Measurements from ENCODE around the gene SDF2L1. TPM values are rescaled to one million over a fixed set of nuclear protein-coding genes. Genes with fewer than 3 reads are reported as not detected.

The SDF2L1 gene
- total RNA-seq, 1 experiment from 2014 or later = 87.0 TPM

DNA sequence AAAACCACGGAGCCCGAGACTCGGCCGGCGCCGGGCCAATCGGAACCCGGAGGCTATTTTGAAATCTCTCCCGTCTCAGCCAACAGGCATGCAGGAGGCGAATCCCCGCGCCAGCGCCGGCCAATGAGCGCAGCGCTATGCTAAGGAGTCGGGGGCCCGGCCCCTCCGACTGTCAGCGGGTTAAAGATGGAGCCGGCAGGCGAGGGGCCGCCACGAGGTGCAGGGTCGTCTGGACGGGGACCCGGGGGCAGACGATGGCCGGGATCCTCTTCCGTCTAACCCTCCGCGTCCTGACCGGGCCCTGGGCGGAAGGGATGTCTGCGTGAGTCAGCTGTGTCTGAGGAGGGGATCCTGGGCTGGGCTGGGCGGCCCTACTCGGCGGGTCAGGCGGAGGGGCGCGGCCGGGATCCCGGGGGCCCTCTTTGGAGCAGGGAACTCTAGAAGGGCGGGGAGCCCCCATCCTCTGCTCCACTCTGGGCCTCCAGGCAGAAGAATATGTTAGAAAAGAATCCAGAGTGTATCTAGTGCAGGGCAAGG lies 10.0 kb downstream of the SDF2L1 start:
- peak; percentile 92 for DNase-seq
- intact Hi-C loops (cut with micrococcal nuclease; ENCODE audit: unreplicated experiment) = no loop called here
- CTCF ChIA-PET = interaction anchor here (0.6 to 1.9 kb wide), 3 partner anchors 10 to 95 kb away, joined by 3 to 12 read pairs (median 3); partner anchors contain the start of gene SDF2L1
- BruUV-seq (replicated peaks) = no TSS peak
- H3K27ac Mint-ChIP-seq (ENCODE audit: unreplicated experiment) = peak overlapping the region; percentile 91
- H3K9me3 Mint-ChIP-seq (ENCODE audit: low read depth, unreplicated experiment) = no peaks in the 10 kb centered on the region
- peaks cover 74% of the 10 kb centered on the region for H3K36me3 Mint-ChIP-seq (ENCODE audit: insufficient read depth, unreplicated experiment)
- peak overlapping the region; percentile 98 for H3K4me3 Mint-ChIP-seq (ENCODE audit: low read depth, unreplicated experiment)
- peaks cover 26% of the 10 kb centered on the region for H3K4me1 Mint-ChIP-seq (ENCODE audit: low read depth, unreplicated experiment)
- H3K27me3 Mint-ChIP-seq (ENCODE audit: unreplicated experiment) = no peaks in the 10 kb centered on the region
- TF ChIP-seq, protein P1, sequence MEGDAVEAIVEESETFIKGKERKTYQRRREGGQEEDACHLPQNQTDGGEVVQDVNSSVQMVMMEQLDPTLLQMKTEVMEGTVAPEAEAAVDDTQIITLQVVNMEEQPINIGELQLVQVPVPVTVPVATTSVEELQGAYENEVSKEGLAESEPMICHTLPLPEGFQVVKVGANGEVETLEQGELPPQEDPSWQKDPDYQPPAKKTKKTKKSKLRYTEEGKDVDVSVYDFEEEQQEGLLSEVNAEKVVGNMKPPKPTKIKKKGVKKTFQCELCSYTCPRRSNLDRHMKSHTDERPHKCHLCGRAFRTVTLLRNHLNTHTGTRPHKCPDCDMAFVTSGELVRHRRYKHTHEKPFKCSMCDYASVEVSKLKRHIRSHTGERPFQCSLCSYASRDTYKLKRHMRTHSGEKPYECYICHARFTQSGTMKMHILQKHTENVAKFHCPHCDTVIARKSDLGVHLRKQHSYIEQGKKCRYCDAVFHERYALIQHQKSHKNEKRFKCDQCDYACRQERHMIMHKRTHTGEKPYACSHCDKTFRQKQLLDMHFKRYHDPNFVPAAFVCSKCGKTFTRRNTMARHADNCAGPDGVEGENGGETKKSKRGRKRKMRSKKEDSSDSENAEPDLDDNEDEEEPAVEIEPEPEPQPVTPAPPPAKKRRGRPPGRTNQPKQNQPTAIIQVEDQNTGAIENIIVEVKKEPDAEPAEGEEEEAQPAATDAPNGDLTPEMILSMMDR (IDR thresholded peaks at IDR 0.05; ENCODE audit: unreplicated experiment) = no peak

DNA sequence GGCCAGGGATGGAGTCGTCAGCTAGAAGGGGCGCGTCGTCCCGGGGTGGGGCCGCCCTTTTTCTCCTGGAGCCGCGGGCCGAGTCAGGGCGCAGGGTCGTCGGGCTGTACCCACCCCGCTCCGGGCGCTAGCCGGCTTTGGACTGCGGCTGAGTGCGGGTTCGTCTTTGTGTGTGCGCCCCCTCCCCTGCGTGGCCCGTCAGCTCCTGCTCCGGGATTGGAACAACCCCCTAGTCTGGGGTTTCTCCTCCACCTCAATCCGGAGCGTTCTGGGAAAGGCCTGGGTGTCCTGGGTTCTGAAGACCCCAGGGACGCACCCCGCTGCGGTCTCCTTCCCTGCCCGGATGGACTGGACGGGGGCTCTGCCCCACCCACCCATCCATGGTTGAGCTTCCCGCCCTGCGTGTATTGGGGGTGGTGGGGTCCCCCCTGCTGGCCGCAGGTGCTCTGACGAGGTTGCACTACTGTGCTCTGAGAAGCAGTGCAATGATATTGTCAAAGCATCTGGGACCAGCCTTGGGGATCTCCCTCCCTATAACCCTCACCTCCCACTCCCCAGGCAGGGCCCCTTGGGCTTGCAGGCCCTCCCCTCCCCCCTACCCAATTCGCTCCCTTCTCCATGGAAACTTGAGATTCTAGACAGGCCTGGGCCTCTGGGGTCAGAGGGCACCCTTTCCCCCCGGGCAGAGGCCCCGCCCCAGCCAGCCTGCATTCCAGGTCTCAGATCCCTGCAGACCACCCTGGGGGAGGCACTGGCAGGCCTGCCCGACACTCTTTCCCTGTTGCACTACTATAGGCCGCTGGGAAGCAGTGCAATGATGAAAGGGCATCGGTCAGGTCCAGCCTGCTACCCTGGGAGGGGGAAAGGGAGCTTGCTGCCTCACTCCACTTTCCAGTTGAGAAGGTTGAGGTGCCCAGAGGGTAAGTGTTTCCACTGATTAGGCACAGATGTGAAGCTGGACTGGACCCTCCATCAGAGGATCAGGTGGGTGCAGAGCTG lies 10.7 kb downstream of the SDF2L1 start:
- Mint-ChIP-seq H3K27ac (ENCODE audit: unreplicated experiment) (peak overlapping the region; percentile 91), H3K27me3 (ENCODE audit: unreplicated experiment) (no peaks in the 10 kb centered on the region), H3K36me3 (ENCODE audit: insufficient read depth, unreplicated experiment) (peaks cover 74% of the 10 kb centered on the region), H3K4me1 (ENCODE audit: low read depth, unreplicated experiment) (peaks cover 28% of the 10 kb centered on the region), H3K9me3 (ENCODE audit: low read depth, unreplicated experiment) (no peaks in the 10 kb centered on the region), H3K4me3 (ENCODE audit: low read depth, unreplicated experiment) (peak overlapping the region; percentile 98)
- TF ChIP-seq, protein P1 (IDR thresholded peaks at IDR 0.05; ENCODE audit: unreplicated experiment) = no peak
- BruUV-seq (replicated peaks) = no TSS peak
- intact Hi-C loops (cut with micrococcal nuclease; ENCODE audit: unreplicated experiment) = no loop called here
- DNase-seq = no peak
- CTCF ChIA-PET = interaction anchor here (0.6 to 1.9 kb wide), 4 partner anchors 11 to 96 kb away, joined by 3 to 12 read pairs (median 3); partner anchors contain the start of gene SDF2L1

DNA sequence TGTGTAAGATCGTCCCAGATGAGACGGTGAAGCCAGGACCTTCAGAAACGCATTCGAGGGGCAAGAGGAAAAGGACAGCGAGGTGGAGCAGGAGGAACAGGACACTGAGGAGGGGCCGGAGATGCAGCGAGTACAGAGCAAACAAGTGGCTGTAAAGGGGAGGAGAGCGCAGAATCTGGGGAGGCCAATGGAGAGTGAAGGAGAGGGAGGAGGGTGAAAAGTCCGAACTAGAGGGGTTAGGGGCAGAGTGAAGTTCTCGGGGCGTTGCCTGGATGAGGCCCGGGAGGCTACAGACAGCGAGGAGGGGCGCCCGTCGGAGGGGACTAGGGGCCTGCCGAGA lies 14.9 kb downstream of the SDF2L1 start:
- no peaks in the 10 kb centered on the region for H3K9me3 Mint-ChIP-seq (ENCODE audit: low read depth, unreplicated experiment)
- CTCF ChIA-PET = no interaction called here
- H3K4me3 Mint-ChIP-seq (ENCODE audit: low read depth, unreplicated experiment) = peak overlapping the region; percentile 87
- TF ChIP-seq, protein P1 (IDR thresholded peaks at IDR 0.05; ENCODE audit: unreplicated experiment) = no peak
- no peak for DNase-seq
- intact Hi-C loops (cut with micrococcal nuclease; ENCODE audit: unreplicated experiment) = no loop called here
- BruUV-seq (replicated peaks) = no TSS peak
- peaks cover 13% of the 10 kb centered on the region for H3K4me1 Mint-ChIP-seq (ENCODE audit: low read depth, unreplicated experiment)
- no peaks in the 10 kb centered on the region for H3K27me3 Mint-ChIP-seq (ENCODE audit: unreplicated experiment)
- peaks cover 52% of the 10 kb centered on the region for H3K36me3 Mint-ChIP-seq (ENCODE audit: insufficient read depth, unreplicated experiment)
- peak overlapping the region; percentile 42 for H3K27ac Mint-ChIP-seq (ENCODE audit: unreplicated experiment)

DNA sequence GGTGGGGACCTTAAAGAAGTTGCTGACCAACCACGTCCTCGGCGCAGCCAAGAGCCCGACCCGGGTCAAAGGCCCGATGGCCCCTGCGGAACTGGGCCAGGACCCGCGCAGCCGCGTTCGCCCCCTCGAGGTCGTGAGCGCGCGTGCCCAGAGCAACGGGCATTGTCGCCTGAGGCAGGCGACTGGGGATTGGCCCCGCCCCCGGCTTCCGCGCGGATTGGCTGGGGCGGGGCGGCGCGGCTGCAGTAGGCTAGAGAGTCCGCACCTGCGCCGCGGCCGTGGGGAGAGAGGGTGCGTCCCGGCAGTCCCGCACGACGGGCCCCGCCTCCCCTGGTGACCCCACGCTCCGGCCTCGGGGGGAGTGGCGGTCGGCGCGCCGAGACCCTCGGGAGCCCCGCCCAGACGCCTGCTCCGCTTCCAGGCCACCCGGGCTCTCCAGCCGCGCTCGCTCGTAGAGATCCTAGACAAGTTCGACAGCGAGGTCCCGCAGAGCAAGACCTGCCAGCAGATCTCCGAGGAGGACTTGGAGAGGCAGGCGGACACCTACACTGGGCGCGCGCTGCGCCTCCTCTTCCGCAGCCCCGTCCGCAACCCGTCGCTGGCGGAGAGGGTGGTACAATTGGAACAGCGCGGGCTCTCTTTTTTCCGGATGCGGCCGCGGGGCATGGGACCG lies 15.4 kb downstream of the SDF2L1 start:
- peaks cover 13% of the 10 kb centered on the region for H3K4me1 Mint-ChIP-seq (ENCODE audit: low read depth, unreplicated experiment)
- TF ChIP-seq, protein P1 (IDR thresholded peaks at IDR 0.05; ENCODE audit: unreplicated experiment) = peak; percentile 22
- CTCF ChIA-PET = interaction anchor here (0.6 to 1.0 kb wide), 4 partner anchors 11 to 268 kb away, joined by 3 to 6 read pairs (median 4); no protein-coding TSS in a partner anchor
- H3K27ac Mint-ChIP-seq (ENCODE audit: unreplicated experiment) = peak overlapping the region; percentile 70
- peaks cover 47% of the 10 kb centered on the region for H3K36me3 Mint-ChIP-seq (ENCODE audit: insufficient read depth, unreplicated experiment)
- DNase-seq = peak; percentile 91
- no peaks in the 10 kb centered on the region for H3K27me3 Mint-ChIP-seq (ENCODE audit: unreplicated experiment)
- intact Hi-C loops (cut with micrococcal nuclease; ENCODE audit: unreplicated experiment) = no loop called here
- no peaks in the 10 kb centered on the region for H3K9me3 Mint-ChIP-seq (ENCODE audit: low read depth, unreplicated experiment)
- BruUV-seq (replicated peaks) = no TSS peak
- peak overlapping the region; percentile 87 for H3K4me3 Mint-ChIP-seq (ENCODE audit: low read depth, unreplicated experiment)

Data from Calu3 (cell line).